Measurements from ENCODE around the gene ANGPTL2. TPM values are rescaled to one million over a fixed set of nuclear protein-coding genes. Genes with fewer than 3 reads are reported as not detected.

The ANGPTL2 gene
- total RNA-seq, 1 donor: 19.9 TPM

GRCh38 chr9:127117801-127118200 is 4.6 kb downstream of the ANGPTL2 start:
- no peak overlapping the region for H3K4me3 ChIP-seq (ENCODE audit: low read depth, low read length)
- DNase-seq (ENCODE audit: low read depth): no peak
- TF ChIP-seq CTCF (IDR thresholded peaks at IDR 0.05; ENCODE audit: insufficient read depth, low read depth, low read length): no peak

DNA sequence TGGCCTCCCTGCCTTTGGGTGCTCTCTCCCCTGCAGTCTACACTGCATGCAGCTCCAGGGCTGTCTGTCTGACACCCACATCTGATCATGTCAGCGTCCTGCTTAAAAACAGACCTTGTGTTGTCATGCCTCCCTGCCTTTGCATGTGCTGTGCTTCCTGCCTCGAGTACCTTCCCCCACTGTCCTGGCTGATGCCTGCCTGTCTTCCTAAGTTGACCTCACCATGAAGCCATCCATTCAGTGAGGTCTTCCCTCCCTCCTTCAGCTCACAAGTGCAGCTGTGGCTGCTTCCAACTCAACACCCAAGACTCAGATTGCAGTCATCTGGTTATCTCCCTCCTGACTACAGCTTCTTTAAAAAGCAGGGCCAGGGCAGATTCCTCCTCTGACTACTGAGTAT is 5.5 kb downstream of the ANGPTL2 start:
- no peak overlapping the region for H3K4me3 ChIP-seq (ENCODE audit: low read depth, low read length)
- DNase-seq (ENCODE audit: low read depth): no peak
- no peak for TF ChIP-seq CTCF (IDR thresholded peaks at IDR 0.05; ENCODE audit: insufficient read depth, low read depth, low read length)

DNA sequence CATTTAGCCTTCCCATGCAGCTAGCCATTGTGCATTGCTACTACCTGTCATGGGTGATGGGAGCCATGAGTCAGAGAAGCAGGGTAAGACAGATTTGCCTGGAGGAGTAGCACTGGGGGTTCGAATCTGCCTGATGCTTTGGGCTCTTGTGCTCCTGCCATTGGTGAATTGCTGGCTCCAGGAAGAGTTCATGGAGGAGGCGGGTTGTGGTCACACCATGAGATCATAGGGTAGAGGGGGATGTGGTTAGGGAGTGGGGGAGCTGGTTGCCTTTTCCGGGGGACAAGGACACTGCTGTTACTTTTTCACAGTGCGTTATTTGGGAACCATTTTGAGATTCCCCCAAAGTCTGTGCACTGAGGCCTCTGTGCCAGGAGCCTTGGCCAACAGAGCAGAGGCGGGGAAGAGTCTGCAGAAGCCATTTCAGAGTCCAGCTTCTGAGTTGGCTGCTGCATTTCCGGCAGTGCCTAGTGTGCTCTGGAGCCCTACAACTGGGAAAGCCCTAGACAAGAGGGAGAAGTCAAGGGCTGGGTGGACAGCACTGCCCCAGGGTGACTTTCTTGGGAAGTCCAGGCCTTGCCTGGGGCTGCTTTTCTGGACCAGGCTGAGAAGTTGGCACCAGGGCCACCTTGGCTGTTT is 6.2 kb downstream of the ANGPTL2 start:
- no peak overlapping the region for H3K4me3 ChIP-seq (ENCODE audit: low read depth, low read length)
- DNase-seq (ENCODE audit: low read depth): no peak
- TF ChIP-seq CTCF (IDR thresholded peaks at IDR 0.05; ENCODE audit: insufficient read depth, low read depth, low read length): no peak

- no peak for TF ChIP-seq CTCF (IDR thresholded peaks at IDR 0.05; ENCODE audit: insufficient read depth, low read depth, low read length)
- no peak for DNase-seq (ENCODE audit: low read depth)
- no peak overlapping the region for H3K4me3 ChIP-seq (ENCODE audit: low read depth, low read length)
Measured at GRCh38 chr9:127114606-127115005, 7.8 kb downstream of the ANGPTL2 start.

DNA sequence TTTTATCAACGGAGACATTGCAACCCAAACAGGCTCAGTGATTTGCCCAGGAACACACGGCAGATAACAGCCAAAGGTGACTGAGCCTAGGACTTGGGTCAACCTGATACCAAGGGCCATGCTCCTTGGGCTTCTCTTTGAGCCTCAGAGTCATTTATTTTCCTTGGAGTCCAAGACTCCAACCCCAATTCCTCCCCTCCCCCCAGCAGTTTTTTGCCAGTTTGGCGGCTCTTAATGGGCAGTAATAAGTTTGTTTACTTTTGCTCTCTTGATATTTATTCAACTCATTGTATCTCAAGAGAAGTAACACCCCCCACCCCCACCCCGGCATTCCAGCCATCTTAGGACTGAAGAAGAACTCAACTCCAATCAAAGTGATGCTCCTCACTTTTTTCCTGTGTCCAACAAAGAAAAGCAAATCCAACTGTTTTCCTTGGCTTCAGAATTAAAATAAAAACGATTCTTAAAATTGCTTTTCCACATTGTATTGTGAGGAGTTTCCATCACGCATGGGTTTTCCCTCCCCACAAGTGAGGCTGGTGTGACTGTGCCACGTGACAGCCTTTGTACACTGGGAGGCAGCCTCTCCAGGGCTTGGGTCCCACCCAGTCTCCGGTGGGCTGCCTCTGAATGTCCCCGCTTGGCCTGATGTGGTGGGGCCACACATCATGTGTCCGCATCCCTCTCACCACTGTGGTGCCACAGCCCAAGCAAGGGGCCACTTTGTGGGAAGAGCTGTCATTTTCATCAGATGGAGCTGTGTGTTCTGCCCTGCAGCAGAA is 9.1 kb downstream of the ANGPTL2 start:
- DNase-seq (ENCODE audit: low read depth): no peak
- no peak for TF ChIP-seq CTCF (IDR thresholded peaks at IDR 0.05; ENCODE audit: insufficient read depth, low read depth, low read length)
- H3K4me3 ChIP-seq (ENCODE audit: low read depth, low read length): no peak overlapping the region

GRCh38 chr9:127112735-127113161 is 9.7 kb downstream of the ANGPTL2 start:
- TF ChIP-seq CTCF (IDR thresholded peaks at IDR 0.05; ENCODE audit: insufficient read depth, low read depth, low read length): no peak
- no peak overlapping the region for H3K4me3 ChIP-seq (ENCODE audit: low read depth, low read length)
- DNase-seq (ENCODE audit: low read depth): no peak

Measured in fibroblast of villous mesenchyme (primary cell).